KMS-11 (cell line): ENCODE measurements around the gene N4BP2L1.

Source experiments
- H2AFZ ChIP-seq: fragments of 200-600 bp; sonication (generic); 2 replicates; pipeline ENCODE4 v1.6.1; 2016; ENCODE audit warnings: antibody characterized with exemption, mixed run types, low read depth
- H3K27ac ChIP-seq: fragments of 200-600 bp; sonication (generic); 2 replicates; pipeline ENCODE4 v1.6.1; 2016; ENCODE audit warnings: mild to moderate bottlenecking, mixed run types
- H3K27me3 ChIP-seq: fragments of 200-600 bp; sonication (generic); 2 replicates; pipeline ENCODE4 v1.6.1; 2017; ENCODE audit warnings: mild to moderate bottlenecking, low read depth, mixed run types, moderate library complexity; ENCODE audit not compliant: insufficient read depth
- H3K36me3 ChIP-seq: fragments of 200-600 bp; sonication (generic); 2 replicates; pipeline ENCODE4 v1.6.1; 2017; ENCODE audit warnings: mild to moderate bottlenecking, mixed run types; ENCODE audit not compliant: insufficient read depth
- H3K4me1 ChIP-seq: fragments of 200-600 bp; sonication (generic); 2 replicates; pipeline ENCODE4 v1.6.1; 2016; ENCODE audit warnings: mild to moderate bottlenecking, low read depth, mixed run types; ENCODE audit not compliant: poor library complexity, severe bottlenecking
- H3K4me2 ChIP-seq: fragments of 200-600 bp; sonication (generic); 2 replicates; pipeline ENCODE4 v1.7.0; 2016; ENCODE audit warnings: mild to moderate bottlenecking, mixed run types
- H3K4me3 ChIP-seq: fragments of 200-600 bp; sonication (generic); IDR thresholded peaks from 2 replicates; pipeline ENCODE4 v1.6.1; 2017; ENCODE audit warnings: low read depth, low read length, mixed read lengths; ENCODE audit not compliant: insufficient read depth
- H3K79me2 ChIP-seq: fragments of 200-600 bp; sonication (generic); 2 replicates; pipeline ENCODE4 v1.6.1; 2016; ENCODE audit warnings: low read depth, mixed run types; ENCODE audit not compliant: insufficient read depth
- H3K9ac ChIP-seq: fragments of 200-600 bp; sonication (generic); 2 replicates; pipeline ENCODE4 v1.6.1; 2016; ENCODE audit warnings: mild to moderate bottlenecking, mixed run types
- H4K20me1 ChIP-seq: fragments of 200-600 bp; sonication (generic); 2 replicates; pipeline ENCODE4 v1.6.1; 2016; ENCODE audit warnings: mild to moderate bottlenecking, mixed run types; ENCODE audit not compliant: insufficient read depth
- CTCF ChIP-seq: fragments of 200-600 bp; sonication (generic); conservative IDR thresholded peaks from 2 replicates; pipeline ENCODE4 v1.6.1; 2017; ENCODE audit warnings: low read depth, mild to moderate bottlenecking, antibody characterized with exemption, low read length, moderate library complexity, mixed read lengths

N4BP2L1 gene

DNA sequence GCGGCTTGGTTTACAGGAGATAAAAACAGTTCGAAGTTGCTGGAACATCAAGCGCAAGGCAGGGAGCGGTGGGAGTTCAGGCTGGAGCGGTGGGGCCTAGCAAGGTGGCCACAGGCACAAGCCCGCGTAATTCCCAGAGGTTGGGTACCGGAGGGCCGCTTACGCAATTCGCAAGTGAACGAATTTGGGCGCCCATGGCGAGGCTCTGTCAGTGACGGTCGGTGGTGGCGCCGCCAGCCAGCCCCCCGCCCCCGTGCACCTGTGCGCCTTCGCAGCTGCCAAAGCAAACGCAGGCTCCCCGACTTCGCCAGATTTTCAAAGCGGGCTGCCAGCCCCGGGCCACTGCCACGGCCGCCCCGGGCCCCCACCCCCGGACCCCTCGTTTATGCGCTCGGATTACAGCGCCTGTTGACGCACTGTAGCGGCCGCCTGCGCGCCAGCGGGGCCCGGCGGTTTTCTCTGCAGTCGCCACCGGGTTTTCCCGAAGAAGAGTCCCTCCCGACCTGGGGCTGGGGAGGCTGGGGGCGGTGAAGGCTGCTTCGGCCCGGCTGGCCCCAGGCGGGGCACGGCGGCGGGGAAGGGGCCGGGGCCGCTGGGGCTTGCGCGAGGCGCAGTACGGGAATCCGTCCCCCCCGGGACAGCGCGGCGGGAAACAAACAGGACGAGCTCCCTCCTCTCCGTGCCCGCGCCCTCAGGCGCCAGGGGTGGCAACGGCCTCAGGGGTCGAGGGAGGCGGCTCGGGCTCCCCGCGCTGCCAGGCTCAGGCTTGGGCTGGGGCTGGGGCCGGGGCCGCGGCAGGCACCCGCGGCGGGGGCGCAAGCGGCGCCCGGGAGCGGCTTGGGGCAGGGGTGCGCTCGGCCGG is 709 bp downstream of the N4BP2L1 start:
- peak overlapping the region; percentile 74 for H3K9ac ChIP-seq
- H3K79me2 ChIP-seq = peaks cover 38% of the 10 kb centered on the region
- H4K20me1 ChIP-seq = no peaks in the 10 kb centered on the region
- peak overlapping the region; percentile 75 for H2AFZ ChIP-seq
- no peak overlapping the region for H3K4me3 ChIP-seq
- H3K4me1 ChIP-seq = peaks cover 34% of the 10 kb centered on the region
- H3K36me3 ChIP-seq = no peaks in the 10 kb centered on the region
- H3K27me3 ChIP-seq = no peaks in the 10 kb centered on the region
- peak overlapping the region; percentile 86 for H3K27ac ChIP-seq
- peak overlapping the region; percentile 92 for H3K4me2 ChIP-seq
- no peak for TF ChIP-seq CTCF

- H3K9ac ChIP-seq = peak overlapping the region; percentile 74
These were observed 1.5 kb downstream of the N4BP2L1 start for GRCh38 chr13:32426191-32426989.

GRCh38 chr13:32425158-32425557 is 2.8 kb downstream of the N4BP2L1 start:
- Histone ChIP-seq H2AFZ (no peak overlapping the region), H3K4me2 (peak overlapping the region; percentile 92; the same call in 1 of the 2 replicates), H3K27ac (peak overlapping the region; percentile 86; the same call in 1 of the 2 replicates), H3K36me3 (no peaks in the 10 kb centered on the region), H3K4me3 (no peak overlapping the region), H3K27me3 (no peaks in the 10 kb centered on the region), H4K20me1 (no peaks in the 10 kb centered on the region), H3K4me1 (peaks cover 28% of the 10 kb centered on the region), H3K79me2 (peaks cover 38% of the 10 kb centered on the region), H3K9ac (no peak overlapping the region; the same call in 1 of the 2 replicates)
- no peak for TF ChIP-seq CTCF

More at GRCh38 chr13:32426191-32426989, 1.5 kb downstream of the N4BP2L1 start:
- no peak for TF ChIP-seq CTCF
- Histone ChIP-seq H3K4me3 (no peak overlapping the region), H3K4me1 (peaks cover 34% of the 10 kb centered on the region), H3K27me3 (no peaks in the 10 kb centered on the region), H3K79me2 (peaks cover 38% of the 10 kb centered on the region), H4K20me1 (no peaks in the 10 kb centered on the region), H2AFZ (peak overlapping the region; percentile 75), H3K36me3 (no peaks in the 10 kb centered on the region), H3K27ac (peak overlapping the region; percentile 86), H3K4me2 (peak overlapping the region; percentile 92)

DNA sequence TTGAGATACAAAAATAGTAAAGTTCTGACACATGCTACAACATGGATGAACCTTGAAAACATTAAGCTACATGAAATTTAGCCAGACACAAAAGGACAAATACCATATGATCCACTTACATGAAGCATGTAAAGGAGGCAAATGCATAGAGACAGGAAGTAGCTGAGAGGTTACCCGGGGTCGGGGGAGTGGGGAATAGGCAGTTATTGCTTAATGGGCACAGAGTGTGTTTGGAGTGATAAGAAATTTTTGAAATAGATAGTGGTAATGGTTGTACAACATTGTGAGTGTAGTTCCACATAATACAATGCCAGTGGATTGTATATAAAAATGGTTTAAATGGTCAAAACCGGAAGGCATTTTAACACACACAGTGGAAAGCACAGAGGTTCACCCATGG is 4.3 kb downstream of the N4BP2L1 start:
- Histone ChIP-seq H4K20me1 (no peaks in the 10 kb centered on the region), H3K79me2 (peaks cover 38% of the 10 kb centered on the region), H3K4me3 (no peak overlapping the region), H2AFZ (no peak overlapping the region), H3K27ac (no peak overlapping the region), H3K4me1 (peaks cover 13% of the 10 kb centered on the region), H3K27me3 (no peaks in the 10 kb centered on the region), H3K9ac (no peak overlapping the region), H3K36me3 (no peaks in the 10 kb centered on the region), H3K4me2 (no peak overlapping the region)
- no peak for TF ChIP-seq CTCF
